Kidney capillary endothelial cell (primary cell): ENCODE results near the gene SESN1.
A peak's percentile ranks its signal among the peaks of the same experiment; 100 is the strongest.

ENCODE experiments used
- DNase-seq: peaks from one replicate; pipeline ENCODE4 v3.0.0-alpha.2; 2018; ENCODE audit warnings: low spot score

The SESN1 gene

GRCh38 chr6:109060571-109060970, 34.1 kb downstream of the SESN1 start:
- DNase-seq, result peak; percentile 34

GRCh38 chr6:109059571-109060021, 35.0 kb downstream of the SESN1 start:
- peak; percentile 85 for DNase-seq

DNA sequence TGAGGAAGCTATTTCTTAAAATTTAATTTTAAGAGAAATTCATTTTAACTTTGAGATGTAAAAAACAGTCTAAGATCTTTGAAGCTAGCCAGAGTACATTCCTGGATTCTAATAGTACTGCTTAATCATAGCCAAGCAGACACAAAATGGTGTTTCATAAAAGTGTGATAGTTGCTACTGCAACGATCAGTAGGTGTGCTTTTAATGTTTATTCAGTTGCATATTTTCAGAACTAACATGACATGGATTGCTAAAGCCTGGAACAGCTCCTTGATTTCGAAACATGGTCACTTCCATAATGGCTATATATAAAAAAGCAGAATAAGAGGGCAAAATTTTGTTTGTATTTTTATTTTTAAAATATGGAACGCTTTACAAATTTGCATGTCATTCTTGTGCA, 35.5 kb downstream of the SESN1 start:
- DNase-seq, result no peak

GRCh38 chr6:109058620-109059019, 36.0 kb downstream of the SESN1 start:
- no peak for DNase-seq

DNA sequence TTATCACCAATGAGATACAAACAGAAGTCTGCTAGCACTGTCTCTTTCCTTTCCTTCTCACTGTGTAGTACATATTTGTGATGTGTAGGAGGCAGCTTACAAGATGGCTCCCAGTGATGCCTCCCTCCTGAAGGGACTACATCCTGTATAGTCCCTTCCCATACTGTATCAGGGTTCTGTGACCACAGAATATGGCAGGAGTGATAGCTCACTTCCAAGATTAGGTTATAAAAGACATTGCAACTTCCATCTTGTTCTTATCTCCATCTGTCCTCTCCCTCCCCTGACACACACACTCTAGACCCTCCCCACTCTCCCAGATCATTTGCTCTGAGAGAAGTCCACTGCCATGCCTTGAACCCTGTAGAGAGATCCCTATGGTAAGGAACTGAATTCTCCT, 38.0 kb downstream of the SESN1 start:
- DNase-seq, result no peak

GRCh38 chr6:109055771-109056235, 38.8 kb downstream of the SESN1 start:
- DNase-seq, result no peak

- DNase-seq, result no peak
Observed at GRCh38 chr6:109053336-109053735, 41.3 kb downstream of the SESN1 start.

DNA sequence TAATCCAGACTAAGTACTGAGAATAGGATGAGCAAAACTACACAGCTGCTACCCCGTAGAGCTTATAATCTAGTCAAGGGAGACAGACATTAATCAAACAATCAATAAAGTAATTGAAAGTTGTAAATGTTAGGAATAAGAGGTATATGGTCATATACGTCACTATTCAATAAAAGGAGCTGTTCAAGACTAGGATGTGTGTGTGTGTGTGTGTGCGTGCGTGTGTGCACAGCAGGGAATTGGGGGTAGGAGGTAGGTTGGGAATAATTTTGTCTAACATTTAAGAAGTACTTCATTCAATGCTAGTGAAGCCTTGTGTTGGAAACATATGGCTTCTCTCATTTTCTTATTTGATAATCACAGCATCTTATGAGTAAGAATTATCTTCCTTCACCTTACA, 41.8 kb downstream of the SESN1 start:
- no peak for DNase-seq

DNA sequence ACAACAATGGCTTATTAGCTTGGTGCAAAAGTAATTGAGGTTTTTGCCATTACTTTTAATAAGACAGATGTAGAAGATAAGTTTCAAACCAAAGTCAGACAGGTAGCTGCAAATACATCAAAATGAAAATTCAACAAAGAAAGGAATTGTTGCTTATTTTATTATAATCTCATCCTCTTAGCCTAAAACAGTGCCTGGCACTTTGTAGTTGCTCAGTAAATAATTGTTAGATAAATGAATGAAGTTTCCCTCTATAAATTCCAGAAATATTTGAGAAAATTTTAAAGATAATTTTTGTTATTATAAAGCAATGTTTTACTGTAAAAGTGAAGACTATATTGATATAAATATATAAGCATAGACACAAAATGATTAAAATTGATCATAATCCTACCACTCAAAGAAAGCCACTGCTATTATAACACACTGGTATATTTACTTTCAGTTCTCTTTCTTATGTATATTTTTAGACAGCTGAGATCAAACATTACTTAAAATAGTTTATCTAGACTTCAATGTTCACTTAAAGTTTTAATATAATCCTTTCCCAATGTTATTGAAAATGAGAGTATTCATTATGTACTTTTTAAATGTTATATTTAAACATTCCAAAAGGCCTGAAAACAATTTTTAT, 42.5 kb downstream of the SESN1 start:
- DNase-seq, result no peak

GRCh38 chr6:109051301-109052017, 43.2 kb downstream of the SESN1 start:
- DNase-seq, result no peak

DNA sequence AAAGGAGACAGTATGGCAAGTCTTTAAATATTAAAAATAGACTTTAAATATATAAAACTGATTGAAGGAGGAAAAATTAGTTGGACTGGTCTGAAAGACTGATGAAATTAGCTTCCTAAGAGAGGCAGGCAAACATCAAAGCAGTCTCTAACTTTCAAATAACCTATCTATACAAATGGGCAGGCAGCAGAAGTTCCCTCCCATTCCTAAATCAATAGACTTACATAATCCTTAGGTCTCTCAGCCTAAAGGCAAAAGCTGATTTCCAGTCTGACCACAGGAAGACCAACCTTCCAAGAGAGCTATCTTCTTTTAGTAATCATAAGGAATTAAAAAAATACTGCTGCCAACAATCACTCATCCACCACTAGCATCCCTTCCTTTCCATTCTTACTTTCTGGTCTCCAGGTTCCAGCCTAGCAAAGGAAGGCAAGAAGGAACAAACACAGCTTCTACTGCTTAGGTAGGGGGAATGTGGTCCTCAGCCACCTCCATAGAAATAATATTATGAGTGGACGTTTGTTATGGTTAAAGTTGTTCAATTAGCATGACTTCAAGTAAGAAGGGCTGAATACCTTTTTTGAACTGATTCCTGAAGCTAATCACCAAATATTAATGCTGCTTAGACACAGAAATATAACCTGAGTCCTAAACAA, 44.1 kb downstream of the SESN1 start:
- DNase-seq, result no peak

DNA sequence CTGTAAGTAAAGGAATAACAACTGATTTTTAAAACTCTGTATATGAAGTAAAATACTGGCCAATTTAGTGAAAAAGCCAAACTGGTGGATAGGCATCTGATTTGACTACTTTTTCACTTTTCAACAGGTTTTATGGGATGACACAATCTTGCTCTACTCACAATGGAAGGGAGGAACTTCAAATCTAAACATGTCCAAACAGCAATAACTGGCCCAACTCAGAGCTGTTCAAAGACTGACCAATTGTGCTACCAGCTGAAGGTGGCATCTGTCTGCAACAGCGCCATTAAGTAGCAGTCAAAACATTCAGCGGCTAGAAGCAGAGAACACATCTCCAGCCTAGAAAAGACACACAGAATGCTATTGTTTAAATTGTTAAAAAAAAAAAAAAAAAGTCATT, 44.6 kb downstream of the SESN1 start:
- DNase-seq, result no peak

GRCh38 chr6:109048670-109049415, 45.8 kb downstream of the SESN1 start:
- DNase-seq, result no peak

DNA sequence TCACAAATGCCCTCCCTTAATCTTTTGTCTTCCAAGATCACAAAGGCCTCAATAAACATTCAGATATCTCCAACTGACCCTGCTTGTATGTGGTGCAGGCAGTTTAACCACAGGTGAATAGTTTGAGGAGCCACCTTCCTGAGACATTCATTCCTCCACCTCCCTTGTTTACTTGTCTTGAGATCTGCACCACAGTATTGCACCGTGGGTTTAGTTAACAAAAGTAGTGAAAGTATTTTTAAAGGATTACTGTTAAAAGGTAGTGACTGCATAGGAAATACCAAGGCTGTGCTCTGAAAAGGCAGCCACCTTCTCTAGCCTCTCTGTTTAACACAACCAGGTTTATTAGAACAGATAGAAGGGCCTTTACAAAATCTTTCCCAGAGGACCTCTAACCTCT, 46.5 kb downstream of the SESN1 start:
- DNase-seq, result no peak

GRCh38 chr6:109045493-109045892, 49.2 kb downstream of the SESN1 start:
- no peak for DNase-seq

GRCh38 chr6:109039795-109040194, 54.9 kb downstream of the SESN1 start:
- no peak for DNase-seq

DNA sequence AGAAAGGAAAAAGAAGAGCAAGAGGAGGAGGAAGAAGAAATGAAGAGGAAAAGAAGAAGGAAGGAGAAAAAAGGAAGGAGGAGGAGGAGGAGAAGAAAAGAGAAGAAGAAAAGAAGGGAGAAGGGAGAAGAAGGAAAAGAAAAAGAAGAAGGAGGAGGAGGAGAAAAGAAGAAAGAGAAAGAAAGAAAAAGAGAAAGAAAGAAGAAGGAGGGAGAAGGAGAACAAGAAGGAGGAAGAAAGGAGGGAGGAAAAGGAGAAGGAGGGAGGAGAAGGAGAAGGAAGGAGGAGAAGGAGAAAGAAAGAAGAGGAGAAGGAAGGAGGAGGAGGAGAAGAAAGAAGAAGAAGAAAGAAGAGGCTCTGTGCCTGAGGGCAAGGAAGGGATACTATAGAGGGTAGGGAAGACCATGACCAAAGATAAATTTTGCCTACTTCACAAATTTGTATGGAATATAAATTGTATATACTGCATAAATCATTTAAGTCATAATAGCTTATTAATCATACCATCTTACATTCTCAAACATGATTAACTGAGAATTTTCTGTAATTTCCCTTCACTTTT, 55.7 kb downstream of the SESN1 start:
- no peak for DNase-seq

DNA sequence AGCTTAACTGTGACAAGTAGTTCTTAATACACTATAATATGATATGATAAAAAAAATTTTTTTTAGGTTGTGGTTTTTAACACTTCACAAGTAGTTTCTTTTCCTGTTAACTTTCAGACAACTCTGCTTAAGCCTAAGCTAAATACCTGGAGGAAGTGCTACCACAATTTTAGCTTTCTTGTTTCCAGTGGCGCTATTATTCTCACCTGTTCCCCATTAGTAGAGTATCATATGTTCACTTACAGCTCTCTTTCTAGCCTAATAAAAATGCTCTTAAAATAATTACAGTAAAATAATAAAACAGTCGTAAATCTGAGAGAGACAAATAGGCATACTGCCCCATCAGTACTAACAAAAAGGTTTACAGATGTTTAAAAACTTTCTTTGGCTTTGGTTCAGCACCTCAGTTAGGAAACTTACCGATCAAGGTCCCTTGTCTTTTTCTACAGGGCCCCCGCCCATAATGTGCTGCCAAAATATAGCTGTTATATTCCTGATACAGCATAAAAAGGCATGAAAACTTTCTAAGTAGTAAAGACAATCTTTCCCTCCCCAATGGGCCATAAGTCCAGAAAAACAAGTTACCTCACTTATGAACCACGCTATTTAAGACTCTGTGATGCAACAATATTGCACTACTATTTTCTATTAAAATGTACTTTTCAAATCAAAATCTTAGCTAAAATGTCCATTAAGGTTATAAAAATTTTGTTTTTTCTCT, 57.9 kb downstream of the SESN1 start:
- DNase-seq, result no peak

GRCh38 chr6:109034526-109034925, 60.1 kb downstream of the SESN1 start:
- DNase-seq, result no peak

GRCh38 chr6:109033655-109034054, 61.0 kb downstream of the SESN1 start:
- no peak for DNase-seq

- DNase-seq, result no peak
Observed at GRCh38 chr6:109031416-109031815, 63.2 kb downstream of the SESN1 start.

DNA sequence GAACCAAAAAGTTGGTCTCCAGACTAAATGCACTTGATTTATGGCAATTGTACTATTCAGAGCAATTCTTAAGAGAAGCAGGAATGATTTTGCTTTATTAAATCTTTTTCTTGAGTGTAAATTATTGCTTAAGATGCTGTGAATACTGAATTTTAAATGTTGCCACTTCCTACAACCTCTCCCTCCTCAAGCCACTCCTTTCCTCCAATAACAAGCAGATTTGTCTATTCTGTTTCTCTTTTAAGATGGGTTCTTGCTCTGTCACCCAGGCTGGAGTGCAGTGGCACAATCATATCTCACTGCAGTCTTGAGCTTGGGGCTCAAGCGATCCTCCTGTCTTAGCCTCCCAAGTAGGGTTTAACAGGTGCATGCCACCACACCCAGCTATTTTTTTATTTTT, 65.3 kb downstream of the SESN1 start:
- DNase-seq, result no peak
